Heart left ventricle (tissue), 16 donors: ENCODE results near the gene ING5. TPM values are rescaled to one million over a fixed set of nuclear protein-coding genes. Genes with fewer than 3 reads are reported as not detected.

Experiments used
- ATAC-seq, 4 donors: fragments of 200-7000 bp; cut with Tn5 transposase; one replicate each; pipeline ENCODE4 v1.9.1; 2020 to 2022; ENCODE audit warnings: moderate library complexity in 4 of 4, mild to moderate bottlenecking in 3 of 4, moderate number of reproducible peaks in 1 of 4
- DNase-seq, 5 donors: peaks; one replicate each; pipeline ENCODE4 v3.0.0-alpha.2; 2020
- H3K27ac ChIP-seq, 12 donors: fragments of 200-600 bp; sonication (generic) in 4 of 12; one replicate each; pipeline versions ENCODE4 v1.5.0 to v1.8.0; 2016 to 2022; ENCODE audit warnings: mild to moderate bottlenecking in 2 of 12
- H3K27me3 ChIP-seq, 9 donors: fragments of 200-600 bp; sonication (generic) in 2 of 9; one replicate each; pipeline versions ENCODE4 v1.5.1 to v1.8.0; 2016 to 2022; ENCODE audit warnings: mild to moderate bottlenecking in 3 of 9
- H3K36me3 ChIP-seq, 9 donors: fragments of 200-600 bp; sonication (generic) in 2 of 9; one replicate each; pipeline versions ENCODE4 v1.5.0 to v1.8.0; 2018 to 2022; ENCODE audit warnings: mild to moderate bottlenecking in 2 of 9
- H3K4me1 ChIP-seq, 12 donors: fragments of 200-600 bp; sonication (generic) in 4 of 12; one replicate each; pipeline versions ENCODE4 v1.5.0 to v1.8.0; 2016 to 2022; ENCODE audit warnings: mild to moderate bottlenecking in 3 of 12
- H3K4me3 ChIP-seq, 12 donors: fragments of 200-600 bp; sonication (generic) in 4 of 12; one replicate each; pipeline versions ENCODE4 v1.5.0 to v1.8.0; 2017 to 2022; ENCODE audit warnings: mild to moderate bottlenecking in 9 of 12, moderate library complexity in 4 of 12
- H3K9me3 ChIP-seq, 12 donors: fragments of 200-600 bp; sonication (generic) in 4 of 12; one replicate each; pipeline versions ENCODE4 v1.5.0 to v1.8.0; 2016 to 2022; ENCODE audit warnings: mild to moderate bottlenecking in 1 of 12
- POLR2A ChIP-seq, 2 donors: fragments of 450-650 bp; IDR thresholded peaks; one replicate each; pipeline ENCODE4 v1.6.1; 2017; ENCODE audit warnings: antibody characterized with exemption in 2 of 2, mild to moderate bottlenecking in 2 of 2, moderate library complexity in 2 of 2
- WGBS, 4 donors: extraction: QIAGEN DNeasy Blood & Tissue Kit in 2 of 4; methylation state at CpG; one replicate each; pipeline versions ENCODE4 v1.1.5 to v1.1.7; 2013 to 2018; 5-methylcytosine and 5-hydroxymethylcytosine counted together
- intact Hi-C, 10 donors: fragments of 100-400 bp; cut with DNase I; formaldehyde crosslinking; loops; one replicate each; pipeline versions ENCODE4 v1.11.1 to v1.14.2; 2022
- polyA plus RNA-seq, 2 donors: library from polyadenylated mRNA; stranded (reverse); fragments of 200-250 nt; gene quantifications; one replicate each; pipeline ENCODE4 v1.2.3, GENCODE V29; 2013
- total RNA-seq, 9 donors: library from RNA; depleted of rRNA in 2 of 9; stranded (reverse); fragments of >200 nt in 2 of 9; fragmentation: NEBNext Ultra II Directional in 3 of 9; extraction: Animal tissue kit (Norgen Biotek cat#: 25700) in 3 of 9; gene quantifications; one replicate each; pipeline versions ENCODE4 v1.1.0 to v1.2.4, GENCODE V29; 2016 to 2023
- TF ChIP-seq, protein P1 (sequence below), 12 donors: fragments of 200-600 bp; sonication (generic) in 4 of 12; IDR thresholded peaks; one replicate each; pipeline versions ENCODE4 v1.5.0 to v1.8.0; 2018 to 2022; ENCODE audit warnings: antibody characterized with exemption in 12 of 12, mild to moderate bottlenecking in 5 of 12
- donor health status: ischemic (EF 13 %, LVEDD 7.1; RV severe dilation, severe dysfunction).
- donor health status: healthy with polysubstance abuse.
- donor health status: DM: no; HTN: yes; CAD: no.
- donor health status: DM: no; HTN: no; CAD: no.
- donor health status: ischemic (EF 25% LVEDD 6.9; RV normal size, moderate dysfunction).
- donor health status: ischemic (EF 25% LVEDD 5.7; RV mildly dilated, moderate dysfunction).
- donor health status: healthy.
- donor health status: DM: yes; HTN: yes; CAD: no.
- donor health status: ischemic (EF 35%, LVEDD 5.7; RV mildly dilated, moderate dysfunction).
- donor health status: nonischemic (EF 11% LVEDD 7.7; RV severe dilation, severe dysfunction).
- donor health status: DM: yes; HTN: yes; CAD: no.
- donor health status: PGD.
- donor health status: ischemic (EF 29% LVEDD 5.4; RV normal size, mild dysfunction).
- donor health status: nonischemic (EF 23%, LVEDD 6.1; RV moderate dilation, normal function).

ING5 gene
- total and polyA plus RNA-seq, 11 donors: 11.8 to 29.3 (median 18.2) TPM

DNA sequence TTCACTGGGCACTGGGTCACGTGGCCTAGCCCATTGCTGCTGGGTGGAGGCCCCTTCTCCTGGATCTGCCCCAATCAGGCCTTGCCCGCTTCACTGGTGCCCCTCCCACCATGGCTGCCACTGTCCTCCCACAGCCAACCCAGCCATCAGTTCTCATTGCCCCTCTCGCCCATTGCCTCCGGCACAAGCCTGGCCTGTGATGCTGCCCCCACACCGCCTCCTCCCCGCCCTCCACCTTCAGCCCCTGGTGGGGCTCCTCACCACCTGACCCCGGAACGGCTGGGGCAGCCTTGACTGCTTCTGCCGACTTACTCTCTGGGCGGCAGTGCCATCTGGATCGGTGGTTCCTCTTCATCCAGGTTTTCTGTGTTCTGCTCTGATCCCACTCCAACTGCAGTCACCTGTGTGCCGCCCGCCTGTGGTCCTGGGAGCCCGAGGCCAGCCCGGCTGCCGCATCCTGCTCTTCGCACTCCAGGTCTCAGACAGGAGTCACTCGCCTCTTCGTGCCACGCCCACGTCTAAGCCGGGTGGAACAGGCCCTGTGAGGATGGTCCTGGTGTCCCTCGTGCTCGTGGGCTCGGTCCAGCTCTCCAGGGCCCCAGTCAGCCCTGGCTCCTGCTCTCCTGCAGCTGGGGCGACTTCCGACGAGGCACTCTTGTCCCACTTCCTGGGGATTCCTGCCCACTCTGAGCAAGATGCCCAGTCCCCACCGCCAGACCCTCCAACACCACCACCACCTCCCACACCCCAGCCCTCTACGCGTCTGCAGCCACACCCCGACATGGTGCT lies 46.8 kb downstream of the ING5 start:
- TF ChIP-seq POLR2A (IDR thresholded peaks at IDR 0.05): no peak
- TF ChIP-seq, protein P1, sequence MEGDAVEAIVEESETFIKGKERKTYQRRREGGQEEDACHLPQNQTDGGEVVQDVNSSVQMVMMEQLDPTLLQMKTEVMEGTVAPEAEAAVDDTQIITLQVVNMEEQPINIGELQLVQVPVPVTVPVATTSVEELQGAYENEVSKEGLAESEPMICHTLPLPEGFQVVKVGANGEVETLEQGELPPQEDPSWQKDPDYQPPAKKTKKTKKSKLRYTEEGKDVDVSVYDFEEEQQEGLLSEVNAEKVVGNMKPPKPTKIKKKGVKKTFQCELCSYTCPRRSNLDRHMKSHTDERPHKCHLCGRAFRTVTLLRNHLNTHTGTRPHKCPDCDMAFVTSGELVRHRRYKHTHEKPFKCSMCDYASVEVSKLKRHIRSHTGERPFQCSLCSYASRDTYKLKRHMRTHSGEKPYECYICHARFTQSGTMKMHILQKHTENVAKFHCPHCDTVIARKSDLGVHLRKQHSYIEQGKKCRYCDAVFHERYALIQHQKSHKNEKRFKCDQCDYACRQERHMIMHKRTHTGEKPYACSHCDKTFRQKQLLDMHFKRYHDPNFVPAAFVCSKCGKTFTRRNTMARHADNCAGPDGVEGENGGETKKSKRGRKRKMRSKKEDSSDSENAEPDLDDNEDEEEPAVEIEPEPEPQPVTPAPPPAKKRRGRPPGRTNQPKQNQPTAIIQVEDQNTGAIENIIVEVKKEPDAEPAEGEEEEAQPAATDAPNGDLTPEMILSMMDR (IDR thresholded peaks at IDR 0.05): no peak
- peaks cover 0 to 53% (median 34%) of the 10 kb centered on the region in 9 donors for H3K36me3 ChIP-seq
- ATAC-seq (peak in 1 of 4 donors; percentile 9), DNase-seq (peak in 1 of 5 donors; percentile 40)
- intact Hi-C loops: no loop called here
- no peak overlapping the region for H3K27ac ChIP-seq
- no peaks in the 10 kb centered on the region for H3K27me3 ChIP-seq
- WGBS, 4 donors: 87 to 95% (median 94%) methylated on average over 31 to 32 of the region's 32 CpGs
- H3K4me1 ChIP-seq: peaks cover 0 to 12% (median 0%) of the 10 kb centered on the region in 12 donors
- peaks cover 0 to 10% (median 0%) of the 10 kb centered on the region in 12 donors for H3K9me3 ChIP-seq
- no peak overlapping the region for H3K4me3 ChIP-seq

DNA sequence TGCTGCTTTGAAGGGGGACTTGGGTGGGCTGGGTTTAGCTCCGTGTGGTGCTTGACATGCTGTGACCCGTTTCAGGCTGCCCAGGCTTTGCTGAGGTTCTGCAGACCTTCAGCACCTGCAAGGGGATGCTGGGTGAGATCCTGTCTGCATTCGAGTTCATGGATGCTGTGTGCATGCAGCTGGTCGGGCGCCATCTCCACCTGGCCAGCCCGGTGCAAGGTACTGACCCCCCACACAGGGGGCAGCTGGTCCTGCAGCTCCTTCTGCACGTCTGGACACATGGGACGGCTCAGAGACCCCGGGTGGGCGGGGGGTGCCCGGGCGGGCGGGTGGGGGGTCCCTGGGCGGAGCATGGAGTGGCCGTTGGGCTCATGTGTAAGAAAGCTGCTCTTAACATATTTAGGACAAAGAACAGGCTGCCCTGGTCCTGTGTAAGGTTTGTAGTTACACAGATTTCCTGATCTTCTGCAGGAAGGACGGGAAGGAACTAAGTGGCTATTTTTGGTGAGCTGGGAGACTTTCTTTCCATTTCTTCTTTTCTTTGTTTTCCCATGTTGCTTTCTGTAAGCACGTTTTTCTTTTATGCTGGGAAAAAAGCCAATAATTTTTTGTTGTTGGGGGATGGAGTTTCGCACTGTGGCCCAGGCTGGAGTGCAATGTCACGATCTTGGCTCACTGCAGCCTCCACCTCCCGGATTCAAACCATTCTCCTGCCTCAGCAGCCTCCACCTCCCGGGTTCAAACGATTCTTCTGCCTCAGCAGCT lies 48.4 kb downstream of the ING5 start:
- Histone ChIP-seq H3K27me3 (no peaks in the 10 kb centered on the region), H3K27ac (peak overlapping the region in 2 of 12 donors; percentile 5 to 33), H3K36me3 (peaks cover 0 to 47% (median 27%) of the 10 kb centered on the region in 9 donors), H3K4me1 (peaks cover 0 to 12% (median 0%) of the 10 kb centered on the region in 12 donors), H3K4me3 (no peak overlapping the region), H3K9me3 (peaks cover 0 to 10% (median 0%) of the 10 kb centered on the region in 12 donors)
- WGBS, 4 donors: 55 to 66% (median 58%) methylated on average over 20 to 22 of the region's 22 CpGs
- intact Hi-C loops: loop anchor here in 1 of 10 donors (10.0 kb wide), 1 partner anchor 115 kb away; the partner anchor contains the start of gene RTP5
- TF ChIP-seq, protein P1 (IDR thresholded peaks at IDR 0.05): no peak
- no peak for TF ChIP-seq POLR2A (IDR thresholded peaks at IDR 0.05)
- ATAC-seq (peak in 1 of 4 donors; percentile 59), DNase-seq (peak in 1 of 5 donors; percentile 54)

DNA sequence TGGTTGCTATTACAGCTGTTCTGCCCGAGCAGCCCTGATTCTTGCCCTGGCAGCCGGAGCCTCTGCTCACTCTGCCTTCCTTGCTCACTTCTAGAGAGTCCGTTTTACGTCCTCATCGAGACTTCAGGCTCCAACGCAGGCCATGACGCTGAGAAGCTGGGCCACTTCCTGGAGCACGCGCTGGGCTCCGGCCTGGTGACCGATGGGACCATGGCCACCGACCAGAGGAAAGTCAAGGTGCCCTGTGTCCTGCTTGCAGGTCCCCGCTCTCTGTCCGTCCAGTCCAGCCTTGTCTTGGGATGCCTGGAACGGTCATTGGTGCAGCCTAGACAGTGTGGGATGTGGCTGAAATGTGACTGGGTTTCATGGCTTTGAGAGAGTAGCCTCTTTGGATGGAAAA lies 49.3 kb downstream of the ING5 start:
- no peak overlapping the region for H3K27ac ChIP-seq
- no peaks in the 10 kb centered on the region for H3K27me3 ChIP-seq
- DNase-seq (peak in 1 of 5 donors; percentile 51), ATAC-seq (peak in 1 of 4 donors; percentile 15)
- peaks cover 0 to 12% (median 0%) of the 10 kb centered on the region in 12 donors for H3K4me1 ChIP-seq
- WGBS, 4 donors: 83 to 96% (median 90%) methylated on average over 14 to 15 of the region's 15 CpGs
- intact Hi-C loops: loop anchor here in 1 of 10 donors (10.0 kb wide), 1 partner anchor 114 kb away; the partner anchor contains the start of gene RTP5
- H3K36me3 ChIP-seq: peaks cover 0 to 47% (median 29%) of the 10 kb centered on the region in 9 donors
- H3K4me3 ChIP-seq: no peak overlapping the region
- peaks cover 0 to 3% (median 0%) of the 10 kb centered on the region in 12 donors for H3K9me3 ChIP-seq
- TF ChIP-seq POLR2A (IDR thresholded peaks at IDR 0.05): no peak
- TF ChIP-seq, protein P1 (IDR thresholded peaks at IDR 0.05): no peak
